ENCODE results near the gene PRKCE. TPM values are rescaled to one million over a fixed set of nuclear protein-coding genes. Genes with fewer than 3 reads are reported as not detected.
"Not testable (repeated sequence)": the region's sequence is repeated elsewhere in the genome, so short reads cannot be mapped to it uniquely, and the experiment has no call there.

PRKCE gene
- total RNA-seq, 2 experiments from 2014 or later: 12.5 to 13.6 TPM

- Mint-ChIP-seq H3K4me3 (no peak overlapping the region), H3K9me3 (no peaks in the 10 kb centered on the region), H3K27me3 (no peaks in the 10 kb centered on the region), H3K27ac (no peak overlapping the region), H3K4me1 (ENCODE audit: low read depth) (peaks cover 33% of the 10 kb centered on the region), H3K36me3 (peaks cover 3% of the 10 kb centered on the region)
- ChIA-PET CTCF (interaction anchor here (1.3 kb wide), 1 partner anchor 30 kb away, joined by 3 read pairs; no protein-coding TSS in a partner anchor), POLR2A (no interaction called here)
- intact Hi-C loops (cut with micrococcal nuclease): no loop called here
- no peak for DNase-seq
Observed at GRCh38 chr2:45905632-45905958, 254.1 kb downstream of the PRKCE start.

GRCh38 chr2:45907592-45907991 lies 256.1 kb downstream of the PRKCE start:
- ChIA-PET CTCF (no interaction called here), POLR2A (no interaction called here)
- Mint-ChIP-seq H3K4me3 (no peak overlapping the region), H3K27me3 (no peaks in the 10 kb centered on the region), H3K27ac (no peak overlapping the region), H3K36me3 (no peaks in the 10 kb centered on the region), H3K4me1 (ENCODE audit: low read depth) (peaks cover 27% of the 10 kb centered on the region), H3K9me3 (no peaks in the 10 kb centered on the region)
- no peak for DNase-seq
- intact Hi-C loops (cut with micrococcal nuclease): no loop called here

- Mint-ChIP-seq H3K9me3 (no peaks in the 10 kb centered on the region), H3K4me1 (ENCODE audit: low read depth) (peaks cover 18% of the 10 kb centered on the region), H3K4me3 (no peak overlapping the region), H3K27ac (no peak overlapping the region), H3K36me3 (no peaks in the 10 kb centered on the region), H3K27me3 (no peaks in the 10 kb centered on the region)
- CTCF ChIA-PET: no interaction called here
- intact Hi-C loops (cut with micrococcal nuclease): no loop called here
- no peak for DNase-seq
- POLR2A ChIA-PET: no interaction called here
Observed at GRCh38 chr2:45908316-45909170, 257.1 kb downstream of the PRKCE start.

GRCh38 chr2:45909171-45909565 lies 257.7 kb downstream of the PRKCE start:
- POLR2A ChIA-PET: no interaction called here
- intact Hi-C loops (cut with micrococcal nuclease): no loop called here
- Mint-ChIP-seq H3K9me3 (no peaks in the 10 kb centered on the region), H3K27me3 (no peaks in the 10 kb centered on the region), H3K4me3 (no peak overlapping the region), H3K4me1 (ENCODE audit: low read depth) (peaks cover 13% of the 10 kb centered on the region), H3K27ac (no peak overlapping the region), H3K36me3 (no peaks in the 10 kb centered on the region)
- no peak for DNase-seq
- CTCF ChIA-PET: no interaction called here

- no peak overlapping the region for H3K27ac Mint-ChIP-seq
- no peak for DNase-seq
- no peak overlapping the region for H3K4me3 Mint-ChIP-seq
- no peaks in the 10 kb centered on the region for H3K36me3 Mint-ChIP-seq
- H3K27me3 Mint-ChIP-seq: no peaks in the 10 kb centered on the region
- peaks cover 7% of the 10 kb centered on the region for H3K4me1 Mint-ChIP-seq (ENCODE audit: low read depth)
- intact Hi-C loops (cut with micrococcal nuclease): no loop called here
- ChIA-PET CTCF (no interaction called here), POLR2A (no interaction called here)
- H3K9me3 Mint-ChIP-seq: no peaks in the 10 kb centered on the region
Observed at GRCh38 chr2:45909677-45910191, 258.3 kb downstream of the PRKCE start.

DNA sequence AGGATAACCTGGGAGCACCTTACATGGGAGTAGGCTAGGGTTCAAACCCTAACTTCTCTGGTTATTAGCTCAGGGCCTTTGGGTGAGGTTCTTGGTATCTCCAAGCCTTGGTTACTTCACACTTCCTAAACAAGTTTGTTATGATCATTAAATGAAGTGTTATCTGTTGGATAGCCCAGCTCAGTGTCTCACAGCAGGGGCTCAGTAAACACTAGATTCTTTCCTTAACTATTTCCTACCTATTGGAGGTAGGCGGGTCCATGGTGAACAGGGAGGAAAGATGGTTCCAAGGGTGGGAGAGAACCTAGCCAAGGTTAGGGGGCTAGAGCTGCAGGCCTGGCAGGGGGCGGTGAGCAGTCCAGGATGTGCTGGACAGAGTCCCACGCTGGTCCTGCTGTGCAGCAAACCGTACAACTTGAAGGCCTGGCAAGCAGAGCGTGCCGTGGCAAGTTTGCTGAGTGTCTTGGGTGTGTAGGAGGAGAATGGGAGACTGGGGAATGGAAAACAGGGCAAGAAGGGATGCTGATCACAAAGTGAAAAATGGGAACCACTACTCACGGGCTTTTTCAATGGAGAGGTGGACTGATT lies 259.1 kb downstream of the PRKCE start:
- H3K4me3 Mint-ChIP-seq: no peak overlapping the region
- no peaks in the 10 kb centered on the region for H3K36me3 Mint-ChIP-seq
- H3K27me3 Mint-ChIP-seq: no peaks in the 10 kb centered on the region
- POLR2A ChIA-PET: no interaction called here
- DNase-seq: no peak
- no peaks in the 10 kb centered on the region for H3K9me3 Mint-ChIP-seq
- no peak overlapping the region for H3K27ac Mint-ChIP-seq
- peaks cover 2% of the 10 kb centered on the region for H3K4me1 Mint-ChIP-seq (ENCODE audit: low read depth)
- intact Hi-C loops (cut with micrococcal nuclease): no loop called here
- CTCF ChIA-PET: no interaction called here

DNA sequence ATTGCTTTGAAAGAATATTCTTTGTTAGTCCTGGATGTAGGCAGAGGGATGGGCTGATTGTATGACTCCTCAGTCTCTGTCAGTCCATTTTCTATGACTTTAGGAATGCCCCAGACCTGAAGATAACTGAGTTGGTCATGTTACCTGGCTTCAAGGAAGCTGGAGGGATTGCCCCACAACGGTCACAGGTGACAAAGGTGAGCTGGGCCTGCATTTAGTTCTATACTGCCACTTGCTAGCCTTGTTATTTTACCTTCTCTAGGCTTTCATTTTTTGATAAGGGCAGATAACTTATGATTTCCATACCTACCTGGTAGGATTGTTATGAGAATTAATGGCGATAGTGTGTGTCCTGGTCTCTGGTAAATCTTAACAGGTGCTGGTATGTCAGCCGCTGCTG lies 260.1 kb downstream of the PRKCE start:
- H3K36me3 Mint-ChIP-seq: no peaks in the 10 kb centered on the region
- no peak overlapping the region for H3K27ac Mint-ChIP-seq
- no peak overlapping the region for H3K4me3 Mint-ChIP-seq
- intact Hi-C loops (cut with micrococcal nuclease): no loop called here
- no peaks in the 10 kb centered on the region for H3K4me1 Mint-ChIP-seq (ENCODE audit: low read depth)
- CTCF ChIA-PET: no interaction called here
- POLR2A ChIA-PET: no interaction called here
- no peaks in the 10 kb centered on the region for H3K27me3 Mint-ChIP-seq
- no peaks in the 10 kb centered on the region for H3K9me3 Mint-ChIP-seq
- no peak for DNase-seq

DNA sequence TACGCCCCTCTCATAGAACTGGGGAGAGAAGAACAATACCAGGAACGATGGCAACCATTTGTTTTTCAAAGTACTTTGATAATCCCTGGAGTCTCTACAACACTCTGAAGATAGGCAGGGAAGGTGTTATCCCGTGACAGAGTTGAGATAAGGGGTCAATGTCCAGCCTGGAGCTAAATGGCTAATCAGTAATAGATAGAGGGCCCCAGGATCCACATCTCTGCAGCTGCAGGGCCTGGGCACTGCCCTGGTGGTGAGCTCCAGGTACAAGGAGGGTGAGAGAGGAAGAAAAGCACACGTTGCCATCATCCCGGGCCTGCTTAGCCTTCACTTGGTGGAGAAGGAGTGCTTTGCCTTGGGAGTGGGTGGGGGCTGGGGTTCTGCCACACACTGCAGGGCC lies 260.6 kb downstream of the PRKCE start:
- CTCF ChIA-PET: no interaction called here

GRCh38 chr2:45913539-45913938 lies 262.1 kb downstream of the PRKCE start:
- H3K27ac Mint-ChIP-seq: no peak overlapping the region
- H3K4me3 Mint-ChIP-seq: no peak overlapping the region
- CTCF ChIA-PET: no interaction called here
- POLR2A ChIA-PET: no interaction called here
- DNase-seq: no peak
- H3K9me3 Mint-ChIP-seq: no peaks in the 10 kb centered on the region
- intact Hi-C loops (cut with micrococcal nuclease): no loop called here
- H3K27me3 Mint-ChIP-seq: no peaks in the 10 kb centered on the region
- H3K4me1 Mint-ChIP-seq (ENCODE audit: low read depth): no peaks in the 10 kb centered on the region
- no peaks in the 10 kb centered on the region for H3K36me3 Mint-ChIP-seq

More for the DNA sequence above, 260.6 kb downstream of the PRKCE start:
- H3K27ac Mint-ChIP-seq: no peak overlapping the region
- no peak overlapping the region for H3K4me3 Mint-ChIP-seq
- no peak for DNase-seq
- H3K4me1 Mint-ChIP-seq (ENCODE audit: low read depth): no peaks in the 10 kb centered on the region
- H3K27me3 Mint-ChIP-seq: no peaks in the 10 kb centered on the region
- intact Hi-C loops (cut with micrococcal nuclease): no loop called here
- H3K9me3 Mint-ChIP-seq: no peaks in the 10 kb centered on the region
- POLR2A ChIA-PET: no interaction called here
- no peaks in the 10 kb centered on the region for H3K36me3 Mint-ChIP-seq

- CTCF ChIA-PET: interaction anchor here (0.6 kb wide), 1 partner anchor 308 kb away, joined by 3 read pairs; no protein-coding TSS in a partner anchor
- intact Hi-C loops (cut with micrococcal nuclease): no loop called here
- no peaks in the 10 kb centered on the region for H3K36me3 Mint-ChIP-seq
- H3K9me3 Mint-ChIP-seq: no peaks in the 10 kb centered on the region
- no peak overlapping the region for H3K27ac Mint-ChIP-seq
- no peaks in the 10 kb centered on the region for H3K27me3 Mint-ChIP-seq
- no peaks in the 10 kb centered on the region for H3K4me1 Mint-ChIP-seq (ENCODE audit: low read depth)
- H3K4me3 Mint-ChIP-seq: no peak overlapping the region
- DNase-seq: no peak
- POLR2A ChIA-PET: no interaction called here
Observed at GRCh38 chr2:45915523-45915922, 264.0 kb downstream of the PRKCE start.

DNA sequence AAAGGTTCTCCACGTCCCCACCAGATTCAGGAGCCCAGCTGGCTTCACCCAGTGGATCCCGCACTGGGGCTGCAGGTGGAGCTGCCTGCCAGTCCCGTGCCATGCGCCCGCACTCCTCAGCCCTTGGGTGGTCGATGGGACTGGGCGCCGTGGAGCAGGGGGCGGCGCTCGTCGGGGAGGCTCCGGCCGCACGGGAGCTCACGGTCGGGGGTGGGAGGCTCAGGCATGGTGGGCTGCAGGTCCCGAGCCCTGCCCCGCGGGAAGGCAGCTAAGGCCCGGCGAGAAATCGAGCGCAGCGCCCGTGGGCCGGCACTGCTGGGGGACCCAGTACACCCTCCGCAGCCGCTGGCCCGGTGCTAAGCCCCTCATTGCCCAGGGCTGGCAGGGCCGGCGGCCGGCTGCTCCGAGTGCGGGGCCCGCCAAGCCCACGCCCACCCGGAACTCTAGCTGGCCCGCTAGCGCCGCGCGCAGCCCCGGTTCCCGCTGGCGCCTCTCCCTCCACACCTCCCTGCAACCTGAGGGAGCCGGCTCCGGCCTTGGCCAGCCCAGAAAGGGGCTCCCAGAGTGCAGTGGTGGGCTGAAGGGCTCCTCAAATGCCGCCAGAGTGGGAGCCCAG lies 266.2 kb downstream of the PRKCE start:
- POLR2A ChIA-PET; intact Hi-C loops (cut with micrococcal nuclease); H3K27ac Mint-ChIP-seq; DNase-seq; H3K9me3 Mint-ChIP-seq; H3K27me3 Mint-ChIP-seq; CTCF ChIA-PET; H3K36me3 Mint-ChIP-seq; H3K4me3 Mint-ChIP-seq; H3K4me1 Mint-ChIP-seq (ENCODE audit: low read depth): not testable (repeated sequence)

GRCh38 chr2:45918463-45919159 lies 267.1 kb downstream of the PRKCE start:
- no peaks in the 10 kb centered on the region for H3K9me3 Mint-ChIP-seq
- ChIA-PET POLR2A (no interaction called here), CTCF (no interaction called here)
- H3K4me3 Mint-ChIP-seq: no peak overlapping the region
- H3K27me3 Mint-ChIP-seq: no peaks in the 10 kb centered on the region
- H3K4me1 Mint-ChIP-seq (ENCODE audit: low read depth): no peaks in the 10 kb centered on the region
- intact Hi-C loops (cut with micrococcal nuclease): no loop called here
- no peaks in the 10 kb centered on the region for H3K36me3 Mint-ChIP-seq
- H3K27ac Mint-ChIP-seq: no peak overlapping the region
- no peak for DNase-seq

Data from activated CD4-positive, alpha-beta memory T cell treated with anti-CD3 and anti-CD28 coated beads for 36 hours (primary cell).